ENCODE measurements around the gene SLF2. TPM values are rescaled to one million over a fixed set of nuclear protein-coding genes. Genes with fewer than 3 reads are reported as not detected.

SLF2 gene
- total RNA-seq, 4 donors from 2014 or later: 22.1 to 32.4 (median 25.6) TPM

DNA sequence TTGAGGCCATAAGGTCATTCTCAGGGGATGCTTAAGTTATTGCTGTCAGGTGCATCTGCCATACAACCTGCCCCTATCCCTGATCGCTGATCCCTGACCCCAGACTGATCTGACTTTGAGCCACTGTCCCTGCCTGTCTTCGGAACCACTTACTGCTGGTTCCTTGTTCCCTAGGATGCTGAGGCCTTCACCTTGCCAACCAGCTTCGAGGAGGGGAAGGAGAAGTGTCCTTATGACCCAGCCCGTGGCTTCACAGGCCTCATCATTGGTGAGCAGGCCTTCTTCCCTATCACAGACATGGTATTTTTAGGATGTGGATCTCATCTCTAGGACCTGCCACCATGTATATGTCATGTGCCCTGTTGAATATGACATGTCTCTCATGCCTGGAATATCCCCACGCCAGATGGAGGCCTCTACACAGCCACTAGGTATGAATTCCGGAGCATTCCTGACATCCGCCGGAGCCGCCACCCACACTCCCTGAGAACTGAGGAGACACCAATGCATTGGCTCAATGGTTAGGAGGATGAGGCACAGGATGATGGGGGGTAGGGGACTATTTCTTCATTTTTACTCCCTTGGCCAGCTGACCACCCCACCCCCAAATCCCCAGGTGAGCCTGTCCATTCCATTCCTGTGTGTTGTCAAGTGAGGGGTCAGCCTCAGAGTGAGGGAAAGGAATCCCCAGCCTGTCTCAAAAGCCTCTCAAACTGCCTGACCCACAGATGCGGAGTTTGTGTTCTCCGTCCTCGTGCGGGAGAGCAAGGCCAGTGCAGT, 65.5 kb downstream of the SLF2 start:
- ATAC-seq: no peak
- no peaks in the 10 kb centered on the region for H3K4me1 ChIP-seq
- H3K27ac ChIP-seq: no peak overlapping the region
- no peak overlapping the region for H3K4me3 ChIP-seq
- no peaks in the 10 kb centered on the region for H3K9me3 ChIP-seq
- H3K36me3 ChIP-seq: peaks cover 0 to 65% of the 10 kb centered on the region in 2 donors
- 87 to 94% methylated on average over 3 to 6 of the region's 13 CpGs for WGBS, 2 donors (ENCODE audit: low coverage in 1 of 2)
- no peaks in the 10 kb centered on the region for H3K27me3 ChIP-seq
- TF ChIP-seq, protein P1, sequence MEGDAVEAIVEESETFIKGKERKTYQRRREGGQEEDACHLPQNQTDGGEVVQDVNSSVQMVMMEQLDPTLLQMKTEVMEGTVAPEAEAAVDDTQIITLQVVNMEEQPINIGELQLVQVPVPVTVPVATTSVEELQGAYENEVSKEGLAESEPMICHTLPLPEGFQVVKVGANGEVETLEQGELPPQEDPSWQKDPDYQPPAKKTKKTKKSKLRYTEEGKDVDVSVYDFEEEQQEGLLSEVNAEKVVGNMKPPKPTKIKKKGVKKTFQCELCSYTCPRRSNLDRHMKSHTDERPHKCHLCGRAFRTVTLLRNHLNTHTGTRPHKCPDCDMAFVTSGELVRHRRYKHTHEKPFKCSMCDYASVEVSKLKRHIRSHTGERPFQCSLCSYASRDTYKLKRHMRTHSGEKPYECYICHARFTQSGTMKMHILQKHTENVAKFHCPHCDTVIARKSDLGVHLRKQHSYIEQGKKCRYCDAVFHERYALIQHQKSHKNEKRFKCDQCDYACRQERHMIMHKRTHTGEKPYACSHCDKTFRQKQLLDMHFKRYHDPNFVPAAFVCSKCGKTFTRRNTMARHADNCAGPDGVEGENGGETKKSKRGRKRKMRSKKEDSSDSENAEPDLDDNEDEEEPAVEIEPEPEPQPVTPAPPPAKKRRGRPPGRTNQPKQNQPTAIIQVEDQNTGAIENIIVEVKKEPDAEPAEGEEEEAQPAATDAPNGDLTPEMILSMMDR (IDR thresholded peaks at IDR 0.05): no peak
- TF ChIP-seq EP300 (IDR thresholded peaks at IDR 0.05): no peak
- TF ChIP-seq POLR2A (IDR thresholded peaks at IDR 0.05): no peak
- TF ChIP-seq POLR2AphosphoS5 (IDR thresholded peaks at IDR 0.05): no peak

DNA sequence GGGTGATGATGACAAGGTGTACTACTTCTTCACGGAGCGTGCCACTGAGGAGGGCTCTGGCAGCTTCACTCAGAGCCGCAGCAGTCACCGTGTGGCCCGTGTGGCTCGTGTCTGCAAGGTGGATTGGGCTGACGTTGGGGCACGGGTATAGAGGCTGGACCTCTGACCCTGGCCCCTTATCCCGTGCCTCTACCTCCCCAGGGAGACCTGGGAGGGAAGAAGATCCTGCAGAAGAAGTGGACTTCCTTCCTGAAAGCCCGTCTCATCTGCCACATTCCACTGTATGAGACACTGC, 66.1 kb downstream of the SLF2 start:
- H3K4me3 ChIP-seq: no peak overlapping the region
- H3K9me3 ChIP-seq: no peaks in the 10 kb centered on the region
- no peak for ATAC-seq
- H3K4me1 ChIP-seq: no peaks in the 10 kb centered on the region
- no peaks in the 10 kb centered on the region for H3K27me3 ChIP-seq
- 76% methylated on average over 6 of the region's 10 CpGs; no CpG with 5 or more reads in 1 of the 2 donors for WGBS, 2 donors (ENCODE audit: low coverage in 1 of 2)
- TF ChIP-seq POLR2AphosphoS5 (IDR thresholded peaks at IDR 0.05) (no peak), EP300 (IDR thresholded peaks at IDR 0.05) (no peak), POLR2A (IDR thresholded peaks at IDR 0.05) (no peak)
- TF ChIP-seq, protein P1 (IDR thresholded peaks at IDR 0.05): no peak
- peaks cover 0 to 70% of the 10 kb centered on the region in 2 donors for H3K36me3 ChIP-seq
- no peak overlapping the region for H3K27ac ChIP-seq

DNA sequence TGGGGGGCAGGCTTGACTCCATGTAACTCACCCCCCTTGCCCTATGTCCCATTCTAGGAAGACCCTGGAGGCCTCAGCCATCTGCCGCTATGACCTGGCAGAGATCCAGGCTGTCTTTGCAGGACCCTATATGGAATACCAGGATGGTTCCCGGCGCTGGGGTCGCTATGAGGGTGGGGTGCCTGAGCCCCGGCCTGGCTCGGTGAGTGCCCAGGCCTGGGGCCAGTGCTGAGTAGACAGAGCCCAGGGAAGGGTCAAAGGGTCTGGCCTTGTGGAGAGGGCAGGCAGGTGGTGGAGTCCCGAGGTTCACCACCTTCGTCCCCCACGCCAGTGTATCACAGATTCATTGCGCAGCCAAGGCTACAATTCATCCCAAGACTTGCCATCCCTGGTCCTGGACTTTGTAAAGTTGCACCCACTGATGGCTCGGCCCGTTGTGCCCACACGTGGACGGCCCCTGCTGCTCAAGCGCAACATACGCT, 67.1 kb downstream of the SLF2 start:
- ATAC-seq: no peak
- no peaks in the 10 kb centered on the region for H3K9me3 ChIP-seq
- no peak overlapping the region for H3K27ac ChIP-seq
- no peak for TF ChIP-seq EP300 (IDR thresholded peaks at IDR 0.05)
- TF ChIP-seq POLR2AphosphoS5 (IDR thresholded peaks at IDR 0.05): no peak
- TF ChIP-seq, protein P1 (IDR thresholded peaks at IDR 0.05): no peak
- TF ChIP-seq POLR2A (IDR thresholded peaks at IDR 0.05): no peak
- no peak overlapping the region for H3K4me3 ChIP-seq
- H3K36me3 ChIP-seq: peaks cover 0 to 79% of the 10 kb centered on the region in 2 donors
- WGBS, 2 donors (ENCODE audit: low coverage in 1 of 2): 94 to 100% methylated on average over 4 to 7 of the region's 16 CpGs
- no peaks in the 10 kb centered on the region for H3K27me3 ChIP-seq
- no peaks in the 10 kb centered on the region for H3K4me1 ChIP-seq

DNA sequence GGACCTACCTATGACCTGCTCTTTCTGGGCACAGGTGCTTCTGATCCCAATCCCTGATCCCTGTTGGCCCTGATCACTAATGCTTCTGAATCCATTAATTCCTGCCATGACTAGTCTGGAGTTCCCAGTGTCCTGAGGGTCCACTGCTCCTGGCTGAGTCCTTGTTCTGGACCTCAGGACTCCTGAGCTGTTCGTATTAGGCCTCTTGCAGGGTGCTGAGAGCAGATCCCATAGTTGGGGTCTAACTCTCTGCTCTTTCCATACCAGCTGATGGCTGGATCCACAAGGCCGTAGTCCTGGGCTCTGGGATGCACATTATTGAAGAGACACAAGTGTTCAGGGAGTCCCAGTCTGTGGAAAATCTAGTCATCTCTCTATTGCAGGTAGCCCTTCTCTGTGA, 67.5 kb downstream of the SLF2 start:
- Histone ChIP-seq H3K4me1 (peaks cover 0 to 1% (median 0%) of the 10 kb centered on the region in 3 donors), H3K4me3 (no peak overlapping the region), H3K27ac (no peak overlapping the region), H3K36me3 (peaks cover 0 to 83% of the 10 kb centered on the region in 2 donors), H3K9me3 (no peaks in the 10 kb centered on the region), H3K27me3 (no peaks in the 10 kb centered on the region)
- TF ChIP-seq, protein P1 (IDR thresholded peaks at IDR 0.05): no peak
- no peak for TF ChIP-seq EP300 (IDR thresholded peaks at IDR 0.05)
- TF ChIP-seq POLR2A (IDR thresholded peaks at IDR 0.05): no peak
- TF ChIP-seq POLR2AphosphoS5 (IDR thresholded peaks at IDR 0.05): no peak
- no CpG with 5 or more reads among the region's 2 CpGs for WGBS, 2 donors (ENCODE audit: low coverage in 1 of 2)
- no peak for ATAC-seq

DNA sequence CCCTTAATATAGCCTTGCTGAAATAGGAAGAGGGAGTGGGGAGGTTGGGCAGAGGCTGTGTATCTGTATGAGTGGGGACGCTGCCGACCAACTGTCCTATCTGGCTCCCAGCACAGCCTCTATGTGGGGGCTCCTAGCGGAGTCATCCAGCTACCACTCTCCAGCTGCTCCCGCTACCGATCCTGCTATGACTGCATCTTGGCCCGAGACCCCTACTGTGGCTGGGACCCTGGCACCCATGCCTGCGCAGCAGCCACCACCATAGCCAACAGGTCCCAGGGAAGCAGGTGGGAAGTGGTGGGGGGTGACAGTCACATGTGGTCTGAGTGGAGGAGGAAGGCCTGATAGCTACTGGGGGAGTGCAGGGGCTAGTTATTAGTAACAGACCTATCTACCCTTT, 67.9 kb downstream of the SLF2 start:
- Histone ChIP-seq H3K27ac (no peak overlapping the region), H3K4me3 (no peak overlapping the region), H3K36me3 (peaks cover 0 to 87% of the 10 kb centered on the region in 2 donors), H3K27me3 (no peaks in the 10 kb centered on the region), H3K4me1 (peaks cover 0 to 5% (median 0%) of the 10 kb centered on the region in 3 donors), H3K9me3 (no peaks in the 10 kb centered on the region)
- 90 to 100% methylated on average over 1 to 2 of the region's 7 CpGs for WGBS, 2 donors (ENCODE audit: low coverage in 1 of 2)
- no peak for ATAC-seq
- TF ChIP-seq EP300 (IDR thresholded peaks at IDR 0.05): no peak
- TF ChIP-seq, protein P1 (IDR thresholded peaks at IDR 0.05): no peak
- TF ChIP-seq POLR2AphosphoS5 (IDR thresholded peaks at IDR 0.05): no peak
- no peak for TF ChIP-seq POLR2A (IDR thresholded peaks at IDR 0.05)
